Skeletal muscle cell (primary cell): ENCODE results near the gene PHOSPHO2.

Source experiments
- DNase-seq: peaks from one replicate; pipeline ENCODE4 v3.0.0-alpha.2; 2010; ENCODE audit warnings: low read depth
- H3K4me3 ChIP-seq: 2 replicates; pipeline ENCODE4 v1.5.1; 2011; ENCODE audit warnings: low read depth, mild to moderate bottlenecking, control low read depth, low read length, moderate library complexity

The PHOSPHO2 gene

DNA sequence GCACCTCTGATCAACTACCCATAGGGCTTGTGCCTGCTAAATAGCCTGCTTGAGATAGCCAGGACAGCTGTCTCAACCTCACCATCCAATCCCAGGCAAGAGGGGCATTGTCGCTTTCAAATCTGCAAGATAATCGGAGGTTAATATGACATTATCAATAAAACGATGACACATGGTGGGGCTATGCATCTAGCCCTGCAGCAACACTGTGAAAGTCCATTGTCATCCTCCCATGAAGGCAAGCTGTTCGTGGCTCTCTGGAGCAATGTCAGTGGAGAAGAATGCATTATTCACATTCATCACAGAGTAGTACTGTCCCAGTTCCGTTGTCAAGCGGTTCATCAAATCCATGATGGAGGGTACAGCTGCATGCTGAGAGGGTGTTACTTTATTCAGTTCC lies 20.4 kb downstream of the PHOSPHO2 start:
- DNase-seq, result no peak
- no peak overlapping the region for H3K4me3 ChIP-seq

GRCh38 chr2:169715379-169716237 lies 21.3 kb downstream of the PHOSPHO2 start:
- H3K4me3 ChIP-seq, result no peak overlapping the region
- no peak for DNase-seq

- H3K4me3 ChIP-seq, result no peak overlapping the region
- DNase-seq, result peak; percentile 45
Measured at GRCh38 chr2:169716238-169716886, 22.1 kb downstream of the PHOSPHO2 start.

DNA sequence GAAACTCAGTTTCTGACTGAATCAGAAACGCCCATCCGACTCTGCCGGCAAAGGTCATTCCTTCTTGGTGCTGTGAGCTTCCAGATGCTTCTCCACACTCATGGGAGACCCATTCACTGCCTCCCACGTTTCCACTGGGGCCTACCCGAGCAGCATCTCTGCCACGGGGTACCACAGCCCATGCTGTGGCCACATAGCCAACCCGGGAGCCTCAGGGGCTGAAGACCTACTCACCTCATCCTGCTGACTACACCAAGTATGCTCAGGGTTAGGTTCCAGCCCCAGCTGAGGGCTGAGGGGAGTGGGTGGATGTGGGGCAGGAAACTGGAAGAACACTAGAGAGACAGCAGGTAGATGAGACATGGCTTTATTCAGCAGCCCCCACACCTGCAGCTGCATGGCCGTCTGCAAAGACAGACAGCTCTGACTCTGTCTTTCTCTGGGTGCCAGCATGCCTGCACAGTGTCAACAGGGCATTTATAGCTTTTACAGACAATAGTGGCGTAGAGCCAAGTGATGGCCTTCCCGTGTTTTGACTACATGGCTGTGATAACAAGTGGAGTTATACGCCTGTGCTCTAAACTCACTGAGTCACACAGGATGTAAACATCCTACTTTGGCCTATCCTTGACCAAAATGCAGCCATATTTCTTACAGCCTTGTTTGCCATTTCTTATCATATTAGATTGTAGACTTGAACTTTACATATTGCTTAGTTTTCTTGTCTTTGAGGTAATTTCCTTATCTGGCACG lies 22.8 kb downstream of the PHOSPHO2 start:
- no peak overlapping the region for H3K4me3 ChIP-seq
- DNase-seq, result no peak

DNA sequence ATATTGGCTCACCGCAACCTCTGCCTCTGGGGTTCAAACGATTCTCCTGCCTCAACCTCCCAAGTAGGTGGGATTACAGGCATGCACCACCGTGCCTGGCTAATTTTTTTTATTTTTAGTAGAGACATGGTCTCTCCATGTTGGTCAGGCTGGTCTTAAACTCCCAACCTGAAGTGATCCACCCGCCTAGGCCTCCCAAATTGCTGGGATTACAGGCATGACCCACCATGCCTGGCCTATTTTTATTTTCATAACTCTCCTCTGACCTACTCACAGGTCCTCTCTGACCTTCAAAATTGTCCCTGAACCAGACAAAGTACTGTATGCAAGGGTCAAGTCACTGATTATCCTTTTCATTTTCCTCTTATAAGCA lies 23.4 kb downstream of the PHOSPHO2 start:
- no peak for DNase-seq
- no peak overlapping the region for H3K4me3 ChIP-seq

DNA sequence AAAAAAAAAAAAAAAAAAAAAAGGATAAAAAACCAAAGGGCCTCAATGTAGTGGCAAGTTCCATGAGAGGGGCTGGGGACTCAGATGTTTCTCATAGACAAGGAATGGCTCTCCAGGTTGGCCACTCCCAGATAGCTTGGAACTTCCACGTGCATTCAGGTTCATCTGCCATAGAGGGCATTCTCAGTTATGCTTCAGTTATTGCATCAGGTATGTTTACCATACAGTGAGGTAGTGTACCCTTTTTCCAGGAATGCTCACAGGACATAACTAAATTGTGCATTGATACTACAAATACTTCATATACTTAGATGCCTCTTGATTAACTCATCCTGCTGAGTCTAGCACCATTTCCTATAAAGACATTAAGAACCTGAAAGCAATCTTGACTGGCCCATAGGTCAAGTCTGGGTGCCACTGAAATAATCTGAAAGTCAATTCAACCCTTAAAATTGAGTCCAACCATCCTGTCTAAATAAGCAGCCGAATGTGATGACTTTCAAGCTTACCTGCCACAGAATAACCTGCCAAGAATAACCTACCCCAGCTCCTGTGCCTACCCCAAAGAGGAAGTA lies 24.7 kb downstream of the PHOSPHO2 start:
- DNase-seq, result no peak

DNA sequence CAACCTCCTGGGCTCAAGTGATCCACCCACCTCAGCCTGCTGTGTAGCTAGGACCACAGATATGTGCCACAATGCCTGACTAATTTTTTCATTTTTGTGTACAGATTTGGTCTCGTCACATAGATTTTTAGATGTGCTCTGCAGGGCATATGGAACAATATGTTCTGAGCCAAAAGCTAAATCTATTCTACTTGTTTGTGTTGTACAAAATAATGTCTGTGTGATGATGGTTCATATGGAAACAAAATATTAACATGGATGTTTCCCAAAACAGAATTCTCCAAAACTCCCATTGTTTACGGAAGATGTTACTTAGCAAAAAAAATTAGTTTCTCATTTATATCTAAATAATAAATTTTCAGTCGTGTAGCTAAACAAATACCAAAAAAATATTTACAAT lies 26.7 kb downstream of the PHOSPHO2 start:
- no peak overlapping the region for H3K4me3 ChIP-seq
- DNase-seq, result no peak

More for the DNA sequence above, 24.7 kb downstream of the PHOSPHO2 start:
- no peak overlapping the region for H3K4me3 ChIP-seq

DNA sequence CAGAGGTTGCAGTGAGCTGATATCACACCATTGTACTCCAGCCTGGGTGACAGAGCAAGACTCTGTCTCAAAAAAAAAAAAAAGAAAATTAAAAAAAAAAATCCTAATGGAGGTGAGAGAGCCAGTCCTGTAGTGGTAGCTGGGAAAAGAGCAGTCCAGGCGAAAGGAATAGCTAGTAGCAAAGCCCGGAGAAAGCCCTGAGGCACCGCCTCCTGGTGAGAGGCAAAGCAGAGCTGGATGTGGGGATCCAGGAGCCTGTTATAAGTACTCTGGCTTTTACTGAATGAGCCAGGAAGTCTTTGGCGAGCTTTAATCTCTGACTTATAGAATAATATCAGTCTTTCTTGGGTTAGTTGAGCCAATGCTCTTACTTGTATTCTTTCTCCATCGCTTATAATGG lies 32.8 kb downstream of the PHOSPHO2 start:
- no peak overlapping the region for H3K4me3 ChIP-seq
- DNase-seq, result no peak

DNA sequence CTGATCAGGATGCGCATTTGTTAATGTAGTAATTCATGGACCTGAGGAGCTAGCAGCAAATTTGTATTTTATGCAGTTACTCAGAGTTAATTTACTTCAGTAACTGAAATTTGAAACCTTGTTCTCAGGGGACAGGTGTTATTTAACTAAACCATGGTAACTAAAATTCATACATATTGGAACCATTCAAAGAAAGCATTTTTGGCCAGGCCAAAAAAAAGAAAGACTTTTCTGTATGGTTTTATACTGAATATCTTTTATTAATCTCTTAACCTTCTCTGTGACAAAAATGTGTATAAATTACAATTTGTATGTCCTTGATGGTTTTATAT lies 35.0 kb downstream of the PHOSPHO2 start:
- H3K4me3 ChIP-seq, result no peak overlapping the region
- DNase-seq, result no peak

- no peak overlapping the region for H3K4me3 ChIP-seq
- DNase-seq, result no peak
Measured at GRCh38 chr2:169732075-169732474, 37.8 kb downstream of the PHOSPHO2 start.

GRCh38 chr2:169732583-169733358 lies 38.5 kb downstream of the PHOSPHO2 start:
- peak overlapping the region; percentile 61 for H3K4me3 ChIP-seq
- no peak for DNase-seq

GRCh38 chr2:169734169-169734847 lies 40.0 kb downstream of the PHOSPHO2 start:
- peak overlapping the region; percentile 61 for H3K4me3 ChIP-seq
- no peak for DNase-seq

GRCh38 chr2:169735623-169736022 lies 41.4 kb downstream of the PHOSPHO2 start:
- DNase-seq, result no peak
- no peak overlapping the region for H3K4me3 ChIP-seq

- no peak overlapping the region for H3K4me3 ChIP-seq
- DNase-seq, result no peak
Measured at GRCh38 chr2:169736902-169737301, 42.6 kb downstream of the PHOSPHO2 start.

DNA sequence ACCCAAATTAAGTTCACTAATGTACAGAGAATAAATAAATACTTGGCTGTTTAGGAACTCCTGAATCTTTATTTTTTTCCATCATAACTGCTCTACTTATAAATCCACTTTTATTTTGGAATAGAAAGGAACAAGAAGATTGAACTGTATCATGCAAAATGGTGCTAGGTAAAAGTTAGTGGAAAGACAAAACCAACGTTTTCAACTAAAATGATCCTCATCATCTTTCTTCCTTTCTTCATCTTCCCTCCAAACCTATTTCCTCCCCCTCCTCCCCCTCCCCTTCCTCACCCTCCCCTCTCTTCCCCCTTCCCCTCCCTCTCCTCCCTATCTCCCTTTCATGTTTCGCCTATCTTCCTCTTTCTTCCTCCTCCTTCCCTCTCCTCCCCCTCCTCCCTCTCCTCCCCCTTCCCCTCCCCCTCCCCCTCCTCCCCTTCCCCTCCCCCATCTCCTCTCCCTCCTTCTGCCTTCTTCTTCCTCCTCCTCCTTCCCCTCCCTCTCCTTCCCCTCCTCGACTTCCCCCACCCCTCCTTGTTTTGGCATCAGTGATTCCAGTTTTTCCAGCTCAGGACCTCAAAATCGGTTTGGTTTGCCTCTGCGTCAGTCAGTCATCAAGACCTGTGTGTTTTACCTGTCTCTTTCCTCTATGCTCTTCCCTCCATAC lies 44.4 kb downstream of the PHOSPHO2 start:
- no peak overlapping the region for H3K4me3 ChIP-seq

DNA sequence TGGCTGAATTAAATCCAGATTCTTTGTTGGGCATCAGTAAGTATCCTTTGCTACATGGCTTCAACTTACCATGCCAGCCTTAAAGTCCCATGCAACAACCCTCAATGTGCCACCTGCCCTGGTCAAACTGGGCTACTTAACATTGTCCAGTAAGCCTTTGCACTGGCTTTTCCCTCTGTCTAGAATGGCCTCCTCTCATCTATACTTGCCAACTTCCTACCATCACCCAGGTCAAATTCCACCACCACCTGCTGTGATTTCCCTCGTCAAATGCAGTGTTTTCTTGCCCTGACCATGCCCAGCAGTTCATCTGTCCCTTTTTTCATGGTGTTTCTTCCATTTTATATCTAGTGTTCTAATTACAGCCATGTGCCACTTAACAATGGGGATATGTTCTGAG lies 45.1 kb downstream of the PHOSPHO2 start:
- no peak overlapping the region for H3K4me3 ChIP-seq

More for the DNA sequence above, 44.4 kb downstream of the PHOSPHO2 start:
- DNase-seq, result no peak

GRCh38 chr2:169743549-169743948 lies 49.3 kb downstream of the PHOSPHO2 start:
- no peak for DNase-seq
- H3K4me3 ChIP-seq, result no peak overlapping the region

More for the DNA sequence above, 45.1 kb downstream of the PHOSPHO2 start:
- DNase-seq, result no peak

DNA sequence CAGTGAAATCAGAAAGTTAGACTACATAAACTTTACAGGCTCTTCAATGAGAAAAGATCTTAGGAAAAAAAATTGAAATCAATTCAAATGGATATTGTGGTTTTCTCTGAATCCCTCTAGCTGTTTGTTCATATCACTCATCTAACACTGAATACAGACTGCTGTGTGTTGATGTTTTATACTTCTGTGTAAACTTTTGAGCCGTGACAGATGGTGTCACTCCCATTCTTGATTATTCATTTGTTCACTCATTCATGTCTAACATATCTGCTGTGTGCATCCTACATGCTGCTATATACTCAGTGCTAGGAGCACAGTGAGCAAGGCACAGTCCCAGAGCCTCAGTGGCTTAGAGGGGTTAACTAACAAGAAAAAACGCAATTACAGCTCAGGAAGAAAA lies 52.0 kb downstream of the PHOSPHO2 start:
- no peak for DNase-seq
- H3K4me3 ChIP-seq, result no peak overlapping the region
